ENCODE data around the gene ANKRD37. TPM values are rescaled to one million over a fixed set of nuclear protein-coding genes. Genes with fewer than 3 reads are reported as not detected.

The ANKRD37 gene, protein sequence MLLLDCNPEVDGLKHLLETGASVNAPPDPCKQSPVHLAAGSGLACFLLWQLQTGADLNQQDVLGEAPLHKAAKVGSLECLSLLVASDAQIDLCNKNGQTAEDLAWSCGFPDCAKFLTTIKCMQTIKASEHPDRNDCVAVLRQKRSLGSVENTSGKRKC
- 3.5 to 3.7 TPM (median 3.5 TPM) in 3 replicates for total RNA-seq

DNA sequence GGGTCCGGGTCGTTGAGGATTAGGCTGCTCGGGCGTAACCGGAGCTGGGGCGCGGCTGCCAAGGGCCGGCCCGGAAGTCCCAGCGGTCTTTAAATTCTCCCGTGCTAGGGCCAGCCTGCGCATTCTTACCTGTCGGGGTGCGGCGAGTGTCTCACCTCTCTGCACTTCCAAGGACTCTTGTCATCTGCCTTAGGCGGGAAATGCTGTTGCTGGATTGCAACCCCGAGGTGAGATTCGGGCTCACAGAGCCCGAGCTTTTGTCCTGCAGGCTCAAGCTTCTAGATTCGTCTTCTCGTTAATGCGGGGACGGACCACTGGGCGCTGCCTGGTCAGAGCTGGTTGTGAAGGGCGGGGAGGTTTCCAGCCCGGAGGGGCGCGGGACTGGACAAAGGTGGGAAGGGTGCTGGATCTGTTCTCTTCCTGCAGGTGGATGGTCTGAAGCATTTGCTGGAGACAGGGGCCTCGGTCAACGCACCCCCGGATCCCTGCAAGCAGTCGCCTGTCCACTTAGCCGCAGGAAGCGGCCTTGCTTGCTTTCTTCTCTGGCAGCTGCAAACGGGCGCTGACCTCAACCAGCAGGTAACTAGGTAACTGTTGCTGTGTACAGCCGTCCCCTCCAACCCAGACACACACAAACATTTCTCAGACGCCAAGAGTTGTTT lies at the start of gene ANKRD37:
Gene ANKRD37 (plus strand): TSS at position 118 of the 662 bp plus-strand sequence. CDS start 83 bp downstream, at position 201.
- Mint-ChIP-seq H3K4me1 (peaks cover 27% of the 10 kb centered on the region), H3K27ac (peak within 1 kb of the TSS; percentile 96), H3K4me3 (peak within 1 kb of the TSS; percentile 81), H3K27me3 (ENCODE audit: low read depth) (no peaks in the 10 kb centered on the region), H3K36me3 (peaks cover 15% of the 10 kb centered on the region), H3K9me3 (peaks cover 3% of the 10 kb centered on the region)
- DNase-seq (ENCODE audit: low spot score in 2 of 2, unreplicated experiment in 2 of 2): peak in 1 of 2 experiments; percentile 21
- TF ChIP-seq, protein P1, sequence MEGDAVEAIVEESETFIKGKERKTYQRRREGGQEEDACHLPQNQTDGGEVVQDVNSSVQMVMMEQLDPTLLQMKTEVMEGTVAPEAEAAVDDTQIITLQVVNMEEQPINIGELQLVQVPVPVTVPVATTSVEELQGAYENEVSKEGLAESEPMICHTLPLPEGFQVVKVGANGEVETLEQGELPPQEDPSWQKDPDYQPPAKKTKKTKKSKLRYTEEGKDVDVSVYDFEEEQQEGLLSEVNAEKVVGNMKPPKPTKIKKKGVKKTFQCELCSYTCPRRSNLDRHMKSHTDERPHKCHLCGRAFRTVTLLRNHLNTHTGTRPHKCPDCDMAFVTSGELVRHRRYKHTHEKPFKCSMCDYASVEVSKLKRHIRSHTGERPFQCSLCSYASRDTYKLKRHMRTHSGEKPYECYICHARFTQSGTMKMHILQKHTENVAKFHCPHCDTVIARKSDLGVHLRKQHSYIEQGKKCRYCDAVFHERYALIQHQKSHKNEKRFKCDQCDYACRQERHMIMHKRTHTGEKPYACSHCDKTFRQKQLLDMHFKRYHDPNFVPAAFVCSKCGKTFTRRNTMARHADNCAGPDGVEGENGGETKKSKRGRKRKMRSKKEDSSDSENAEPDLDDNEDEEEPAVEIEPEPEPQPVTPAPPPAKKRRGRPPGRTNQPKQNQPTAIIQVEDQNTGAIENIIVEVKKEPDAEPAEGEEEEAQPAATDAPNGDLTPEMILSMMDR (IDR thresholded peaks at IDR 0.05; ENCODE audit: unreplicated experiment): no peak

DNA sequence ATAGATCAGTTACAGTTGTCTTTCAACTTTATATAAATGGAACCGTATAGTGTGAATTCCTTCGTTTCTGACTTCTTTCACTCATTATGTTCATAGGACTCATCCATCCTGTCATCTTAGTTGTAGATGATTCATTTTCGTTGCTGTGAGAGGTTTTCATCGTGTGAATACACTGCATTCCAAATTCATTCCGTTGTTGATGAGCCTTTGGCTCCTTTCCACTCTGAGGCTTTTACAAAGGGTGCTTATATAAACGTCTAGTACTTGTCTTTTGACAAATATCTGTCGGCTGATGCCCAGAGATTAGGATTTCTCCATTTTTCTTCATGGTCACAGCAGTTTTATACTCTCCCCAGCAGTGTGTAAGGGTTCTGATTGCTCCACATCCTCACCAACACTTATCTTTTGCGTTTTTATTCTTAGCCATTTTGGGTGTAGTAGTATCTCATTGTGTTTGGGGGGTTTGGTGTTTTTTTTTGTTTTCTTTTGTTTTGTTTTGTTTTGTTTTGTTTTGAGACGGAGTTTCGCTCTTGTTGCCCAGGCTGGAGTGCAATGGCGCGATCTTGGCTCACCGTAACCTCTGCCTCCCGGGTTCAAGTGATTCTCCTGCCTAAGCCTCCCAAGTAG lies 49.6 kb upstream of the ANKRD37 start:
- peak overlapping the region; percentile 48 for H3K27ac Mint-ChIP-seq
- no peak overlapping the region for H3K4me3 Mint-ChIP-seq
- H3K27me3 Mint-ChIP-seq (ENCODE audit: low read depth): no peaks in the 10 kb centered on the region
- peaks cover 27% of the 10 kb centered on the region for H3K4me1 Mint-ChIP-seq
- peaks cover 4% of the 10 kb centered on the region for H3K9me3 Mint-ChIP-seq
- DNase-seq (ENCODE audit: low spot score in 2 of 2, unreplicated experiment in 2 of 2): no peak
- peaks cover 37% of the 10 kb centered on the region for H3K36me3 Mint-ChIP-seq
- TF ChIP-seq, protein P1 (IDR thresholded peaks at IDR 0.05; ENCODE audit: unreplicated experiment): no peak

DNA sequence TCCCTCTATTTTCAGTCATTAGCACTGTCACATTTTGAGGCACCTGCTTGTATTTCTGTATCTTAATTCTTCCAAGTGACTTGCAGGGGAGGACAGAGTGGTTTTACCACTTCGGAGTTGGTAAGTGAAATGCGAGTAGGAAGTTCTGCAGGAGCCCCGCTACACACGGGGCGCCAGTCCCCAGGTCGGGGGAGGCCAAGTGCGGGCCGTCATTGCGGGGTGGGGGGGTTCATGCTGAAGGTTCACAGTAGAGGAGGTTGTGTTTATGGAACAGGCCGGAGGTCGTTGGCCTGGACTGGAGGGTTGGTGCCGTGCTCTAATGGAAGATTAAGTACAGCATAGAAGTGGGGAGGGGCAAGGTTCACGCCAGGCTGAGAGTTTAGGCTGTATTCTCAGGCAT lies 45.0 kb upstream of the ANKRD37 start:
- H3K4me1 Mint-ChIP-seq: peaks cover 10% of the 10 kb centered on the region
- no peaks in the 10 kb centered on the region for H3K27me3 Mint-ChIP-seq (ENCODE audit: low read depth)
- H3K4me3 Mint-ChIP-seq: no peak overlapping the region
- no peak for DNase-seq (ENCODE audit: low spot score in 2 of 2, unreplicated experiment in 2 of 2)
- peaks cover 4% of the 10 kb centered on the region for H3K9me3 Mint-ChIP-seq
- H3K36me3 Mint-ChIP-seq: peaks cover 37% of the 10 kb centered on the region
- no peak overlapping the region for H3K27ac Mint-ChIP-seq
- TF ChIP-seq, protein P1 (IDR thresholded peaks at IDR 0.05; ENCODE audit: unreplicated experiment): no peak

DNA sequence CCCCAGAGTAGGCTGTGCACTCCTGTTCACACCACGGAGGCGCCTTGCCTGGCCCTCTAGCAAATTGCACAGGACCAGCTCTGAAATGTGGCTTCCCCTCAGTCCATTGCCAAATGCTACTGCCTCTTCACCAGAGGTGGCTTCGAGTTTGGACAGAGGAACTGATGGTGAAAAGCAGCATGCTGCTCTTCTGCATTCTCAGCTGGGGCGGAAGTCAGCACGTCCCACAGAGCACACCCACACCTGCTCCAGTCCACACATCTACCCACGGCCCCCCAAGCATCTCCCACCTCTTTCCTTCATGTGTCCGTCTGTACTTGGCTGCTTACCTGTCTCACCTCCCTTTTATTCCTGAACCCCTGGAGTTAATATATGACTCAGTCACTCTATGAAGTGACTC lies 44.4 kb upstream of the ANKRD37 start:
- Mint-ChIP-seq H3K27ac (no peak overlapping the region), H3K4me1 (peaks cover 5% of the 10 kb centered on the region), H3K27me3 (ENCODE audit: low read depth) (no peaks in the 10 kb centered on the region), H3K9me3 (peaks cover 4% of the 10 kb centered on the region), H3K36me3 (peaks cover 33% of the 10 kb centered on the region), H3K4me3 (no peak overlapping the region)
- DNase-seq (ENCODE audit: low spot score in 2 of 2, unreplicated experiment in 2 of 2): no peak
- TF ChIP-seq, protein P1 (IDR thresholded peaks at IDR 0.05; ENCODE audit: unreplicated experiment): no peak

DNA sequence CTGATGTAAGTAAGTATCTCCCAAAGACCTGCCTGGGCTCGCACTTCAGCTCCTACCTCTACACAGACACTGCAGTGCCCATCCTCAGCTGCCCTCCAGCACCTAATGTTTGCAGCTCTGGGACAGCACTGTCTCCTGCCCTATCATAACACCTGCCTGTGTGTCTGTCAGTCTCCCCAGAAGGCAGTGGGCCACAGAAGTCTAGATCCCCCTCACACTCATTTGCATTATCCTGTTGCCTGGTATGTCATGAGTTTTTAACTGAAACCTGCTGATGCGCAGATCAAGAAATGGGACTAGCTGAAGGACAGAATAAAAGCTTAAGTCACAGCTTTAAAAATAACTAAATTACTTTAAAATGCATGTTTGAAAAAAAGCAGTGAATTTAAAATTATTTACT lies 43.9 kb upstream of the ANKRD37 start:
- H3K27me3 Mint-ChIP-seq (ENCODE audit: low read depth): no peaks in the 10 kb centered on the region
- peaks cover 3% of the 10 kb centered on the region for H3K4me1 Mint-ChIP-seq
- TF ChIP-seq, protein P1 (IDR thresholded peaks at IDR 0.05; ENCODE audit: unreplicated experiment): no peak
- peaks cover 4% of the 10 kb centered on the region for H3K9me3 Mint-ChIP-seq
- no peak overlapping the region for H3K4me3 Mint-ChIP-seq
- no peak for DNase-seq (ENCODE audit: low spot score in 2 of 2, unreplicated experiment in 2 of 2)
- no peak overlapping the region for H3K27ac Mint-ChIP-seq
- H3K36me3 Mint-ChIP-seq: peaks cover 34% of the 10 kb centered on the region

Measured in mesothelial cell of epicardium (in vitro differentiated cells).